ENCODE measurements around the gene GLRX3.

- TF ChIP-seq CTCF (IDR thresholded peaks at IDR 0.05; ENCODE audit: extremely low read depth in 1 of 2, insufficient read depth in 1 of 2, low read depth in 1 of 2, low read length in 2 of 2): no peak
- TF ChIP-seq JUN (IDR thresholded peaks at IDR 0.05; ENCODE audit: borderline replicate concordance, insufficient read depth, insufficient read length, low read depth): no peak
- no peak for TF ChIP-seq MYC (IDR thresholded peaks at IDR 0.05; ENCODE audit: low read depth, low read length)
- TF ChIP-seq EZH2 (IDR thresholded peaks at IDR 0.05; ENCODE audit: borderline replicate concordance, low read depth, low read length, severe bottlenecking): no peak
- no peak for TF ChIP-seq POLR2A (IDR thresholded peaks at IDR 0.05; ENCODE audit: low read depth, low read length)
- TF ChIP-seq MAX (IDR thresholded peaks at IDR 0.05; ENCODE audit: insufficient read depth, insufficient read length): no peak
Measured at GRCh38 chr10:130203626-130204025, 67.4 kb downstream of the GLRX3 start.

All from endothelial cell of umbilical vein (primary cell).